ENCODE data around the gene ARID5A. TPM values are rescaled to one million over a fixed set of nuclear protein-coding genes. Genes with fewer than 3 reads are reported as not detected.

ARID5A gene
- total RNA-seq, 1 experiment from 2014 or later, result 11.9 TPM

DNA sequence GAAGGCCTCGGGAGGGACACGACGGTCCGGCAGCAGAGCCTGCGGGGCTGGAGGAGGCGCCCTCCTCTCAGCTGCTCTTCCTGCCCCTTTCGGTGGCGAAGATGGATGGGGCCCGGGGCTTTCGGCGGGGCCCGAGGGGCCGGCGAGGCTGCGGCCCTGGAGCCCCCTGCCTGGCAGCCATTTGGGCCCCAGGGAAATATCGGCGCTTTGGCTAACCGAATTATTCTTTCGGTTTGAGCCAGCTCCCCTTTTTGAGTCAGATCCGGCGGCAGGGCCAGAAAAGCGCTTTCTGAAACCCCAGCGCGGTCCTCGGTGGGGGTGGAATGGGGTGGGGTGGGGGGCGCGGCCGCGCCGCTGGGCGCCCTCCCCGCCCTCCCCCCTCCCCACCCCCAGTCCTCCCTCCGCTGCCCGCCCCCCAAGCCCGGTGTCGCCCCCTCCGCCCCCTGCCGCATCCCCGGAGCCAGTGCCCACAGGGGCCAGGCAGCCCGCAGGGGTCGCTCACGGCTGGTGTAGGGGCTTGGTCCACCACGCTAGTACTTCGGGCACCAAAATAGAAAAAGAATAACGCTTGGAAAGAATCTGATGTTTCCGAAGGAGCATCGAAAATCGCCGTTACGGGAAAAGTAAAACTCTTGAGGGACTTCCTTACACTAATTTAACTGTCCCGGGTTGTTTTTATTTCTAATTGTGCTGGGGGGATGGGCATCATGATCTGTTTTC is 9.1 kb upstream of the ARID5A start:
- DNase-seq (ENCODE audit: low read depth), result no peak

DNA sequence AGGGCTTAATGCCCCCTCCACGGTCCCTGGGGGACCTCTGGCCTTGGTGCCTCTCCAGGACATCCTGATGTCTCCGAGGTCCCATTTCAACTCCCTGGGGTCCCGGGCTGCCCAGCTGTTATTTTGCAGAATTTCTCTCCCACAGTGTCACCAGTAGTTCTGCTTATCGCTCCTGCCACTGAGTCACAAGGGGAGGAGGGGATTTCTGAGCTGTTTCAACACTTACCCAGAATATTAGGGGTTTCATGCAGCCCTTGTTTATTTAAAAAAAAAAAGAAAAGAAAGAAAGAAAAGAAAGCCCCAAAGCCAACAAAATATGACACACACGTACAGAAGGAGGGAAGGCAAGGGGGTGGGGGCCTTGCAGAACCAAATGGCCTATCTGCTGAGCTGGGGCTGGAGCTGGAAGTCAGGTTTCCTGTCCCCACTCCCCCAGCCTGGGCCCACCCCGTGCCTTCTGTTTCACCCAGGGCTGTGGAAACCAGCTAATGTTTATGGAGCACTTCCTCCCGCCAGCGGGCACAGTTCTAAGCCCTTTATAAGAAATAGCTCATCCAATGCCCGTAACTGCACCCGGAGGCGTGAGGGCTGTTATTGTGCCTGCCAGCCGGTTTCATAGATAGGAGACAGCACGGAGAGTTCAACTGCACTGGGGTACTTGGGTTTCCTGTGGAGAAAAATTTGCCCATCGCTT is 8.4 kb upstream of the ARID5A start:
- DNase-seq (ENCODE audit: low read depth), result peak; percentile 33

DNA sequence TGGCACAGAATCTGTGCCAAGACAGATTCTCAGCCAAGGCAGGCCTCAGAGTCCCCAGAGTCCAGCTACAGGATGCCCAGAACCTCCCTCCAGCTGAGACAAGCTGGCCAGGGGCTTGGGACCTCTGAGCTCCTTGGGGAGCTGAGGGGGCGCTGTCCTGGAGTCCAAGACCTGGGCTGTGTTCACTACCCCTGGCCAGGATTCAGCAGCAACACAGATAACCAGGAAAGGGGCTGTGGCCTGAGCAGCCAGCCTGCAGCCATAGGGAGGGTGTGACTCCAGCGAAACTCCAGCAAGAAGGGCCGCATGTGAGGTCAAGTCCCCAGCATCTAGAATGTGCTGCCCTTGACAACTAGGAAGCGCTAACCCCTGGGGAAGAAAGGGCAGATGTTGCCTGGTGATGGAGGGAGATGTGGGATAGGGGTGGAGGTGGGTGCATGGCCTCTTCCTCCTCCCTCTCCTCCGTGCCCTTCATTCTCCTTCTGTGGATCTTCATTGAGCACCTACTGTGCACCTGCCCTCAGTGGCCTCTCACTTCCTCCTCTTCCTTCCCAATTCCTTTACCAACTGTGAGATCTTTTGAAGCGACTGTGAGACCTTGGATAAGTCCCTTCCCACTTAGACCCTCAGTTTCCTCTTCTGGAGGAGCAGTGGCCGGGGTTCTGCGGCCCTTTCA is 7.7 kb upstream of the ARID5A start:
- no peak for DNase-seq (ENCODE audit: low read depth)

DNA sequence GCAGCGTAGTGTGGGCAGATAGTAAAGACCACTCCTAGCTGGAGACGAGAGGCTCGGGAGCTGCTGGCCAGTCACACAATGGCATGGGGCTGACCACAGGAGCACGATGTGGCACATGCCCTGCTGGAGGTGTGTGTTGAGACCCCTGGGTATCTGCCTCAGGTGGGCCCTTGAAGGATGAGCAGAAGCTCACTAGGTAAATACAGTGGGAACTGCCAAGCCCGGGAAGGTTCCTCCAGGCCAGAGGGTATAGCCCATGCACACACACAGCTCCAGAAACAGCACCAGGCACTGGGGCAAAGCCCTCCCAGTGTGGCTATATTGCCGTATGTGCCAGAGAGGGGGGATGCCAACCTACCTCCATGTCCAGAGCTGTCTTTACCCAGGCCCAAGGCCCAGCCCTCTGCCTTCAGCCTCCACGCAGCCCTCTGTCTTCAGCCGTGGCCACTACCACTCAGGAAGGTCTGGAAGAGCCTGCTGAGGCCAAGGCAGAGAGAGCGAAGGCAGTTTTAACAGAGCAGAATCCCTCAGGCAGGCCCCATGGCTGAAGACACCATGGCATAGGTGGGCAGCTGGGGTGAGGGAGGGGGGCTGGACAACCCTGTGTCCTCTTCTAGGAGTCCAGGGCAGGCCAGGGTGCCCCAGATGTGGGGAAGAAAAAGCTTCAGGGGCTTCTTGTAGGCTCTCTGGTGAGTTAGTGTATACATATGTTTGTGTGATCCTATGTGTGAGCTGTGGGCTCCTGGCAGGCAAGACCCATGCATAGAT is 7.0 kb upstream of the ARID5A start:
- DNase-seq (ENCODE audit: low read depth), result no peak

DNA sequence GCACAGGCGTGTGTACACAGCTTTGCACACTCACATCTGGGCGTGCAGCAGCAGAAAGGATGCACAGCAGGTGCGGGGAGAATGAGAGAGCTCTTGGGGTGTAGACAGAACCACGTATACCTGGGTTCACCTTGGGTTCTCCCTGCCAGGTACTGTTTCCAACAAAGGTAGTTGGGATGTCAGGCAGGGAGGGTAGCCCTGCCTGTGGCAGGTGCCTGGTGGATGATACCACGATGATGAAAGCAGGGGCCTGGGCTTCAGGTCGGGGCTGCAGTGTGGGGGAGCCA is 6.5 kb upstream of the ARID5A start:
- DNase-seq (ENCODE audit: low read depth), result no peak

DNA sequence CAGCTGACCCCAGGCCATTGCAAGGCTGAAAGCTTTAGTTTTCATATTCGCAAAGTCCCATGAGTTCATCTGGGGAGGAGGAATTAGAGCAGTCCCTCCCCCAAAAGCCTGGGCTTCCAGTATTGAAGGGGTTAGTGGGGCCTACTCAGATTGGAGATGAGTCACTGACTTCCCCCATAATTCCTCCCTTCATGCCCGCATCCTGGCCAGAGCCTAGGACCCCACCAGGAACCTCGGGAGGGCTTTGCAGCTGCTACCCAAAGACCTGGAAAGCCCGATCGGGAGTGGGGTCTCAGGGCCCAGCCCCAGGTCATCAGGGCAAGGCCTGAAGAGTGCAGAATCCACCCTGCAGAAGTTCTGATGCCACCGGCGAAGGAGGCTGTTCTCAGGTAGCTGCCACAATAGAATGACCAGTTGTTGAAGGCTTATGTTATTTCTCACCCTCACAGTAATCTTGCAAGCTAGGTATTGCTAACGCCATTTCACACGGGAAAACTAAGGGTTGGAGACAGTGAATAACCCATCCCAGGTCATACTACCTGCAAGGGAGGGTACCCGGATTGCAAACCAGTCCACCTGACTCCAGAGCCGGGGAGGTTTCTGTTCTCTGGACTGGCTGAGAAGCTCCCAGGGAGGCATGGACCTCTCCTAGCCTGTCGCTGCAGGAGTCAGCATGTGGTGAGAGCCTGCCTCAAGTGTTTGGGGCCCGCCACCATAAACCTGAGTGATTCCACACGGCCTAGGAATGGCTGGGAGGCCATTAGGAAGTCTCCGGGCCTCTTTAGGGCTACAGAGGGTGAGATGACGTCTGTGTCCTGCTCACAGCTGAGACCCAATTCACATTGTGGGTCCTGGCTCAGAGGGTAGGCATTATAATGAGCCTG is 5.8 kb upstream of the ARID5A start:
- no peak for DNase-seq (ENCODE audit: low read depth)

DNA sequence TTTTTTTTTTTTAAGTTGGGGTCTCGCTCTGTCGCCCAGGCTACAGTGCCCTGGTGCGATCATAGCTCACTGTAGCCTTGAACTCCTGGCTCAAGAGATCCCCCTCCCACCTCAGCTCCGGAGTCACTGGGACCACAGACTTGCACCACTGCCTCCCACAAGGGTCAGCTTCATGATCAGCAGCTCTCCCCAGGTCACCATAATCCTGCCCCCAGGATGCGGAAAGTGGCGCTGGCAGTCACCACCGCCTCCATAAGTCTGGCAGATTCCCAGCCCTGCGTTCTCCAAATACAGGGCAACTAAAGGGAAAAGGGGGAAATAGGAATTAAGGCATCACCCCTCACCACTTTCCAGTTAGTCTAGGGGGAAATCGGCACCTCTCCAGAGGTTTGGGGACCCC is 5.2 kb upstream of the ARID5A start:
- DNase-seq (ENCODE audit: low read depth), result no peak

DNA sequence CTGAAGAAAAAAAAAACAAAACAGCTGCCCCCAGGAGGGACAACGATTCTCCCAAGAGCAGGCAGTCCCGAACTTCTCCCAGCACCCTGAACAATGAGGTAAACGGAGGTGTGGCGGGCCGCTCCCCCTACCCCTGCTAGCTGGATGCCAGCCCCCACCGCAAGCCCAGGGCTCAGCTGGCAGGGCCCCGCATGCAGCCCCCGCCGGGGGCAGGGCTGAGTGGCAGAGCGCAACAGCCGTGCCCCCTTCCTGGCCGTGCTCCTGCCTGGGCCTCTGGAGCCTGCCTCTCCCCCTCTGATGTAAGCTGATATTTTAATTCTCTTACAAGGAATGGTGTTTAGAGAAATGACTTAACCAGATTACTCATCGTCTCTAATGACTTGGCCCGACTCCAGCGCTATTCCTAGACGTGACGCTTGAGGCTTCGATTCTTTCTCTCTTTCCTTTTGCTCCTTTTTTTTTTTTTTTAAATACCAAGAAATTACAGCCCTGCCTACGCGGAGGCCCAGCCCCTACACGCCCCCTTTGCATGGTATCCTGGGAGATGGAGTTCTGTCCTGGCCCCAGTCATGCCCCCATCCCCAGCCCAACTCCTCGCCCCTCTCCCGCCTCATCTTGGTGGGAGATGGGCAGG is 4.6 kb upstream of the ARID5A start:
- peak; percentile 99 for DNase-seq (ENCODE audit: low read depth)

DNA sequence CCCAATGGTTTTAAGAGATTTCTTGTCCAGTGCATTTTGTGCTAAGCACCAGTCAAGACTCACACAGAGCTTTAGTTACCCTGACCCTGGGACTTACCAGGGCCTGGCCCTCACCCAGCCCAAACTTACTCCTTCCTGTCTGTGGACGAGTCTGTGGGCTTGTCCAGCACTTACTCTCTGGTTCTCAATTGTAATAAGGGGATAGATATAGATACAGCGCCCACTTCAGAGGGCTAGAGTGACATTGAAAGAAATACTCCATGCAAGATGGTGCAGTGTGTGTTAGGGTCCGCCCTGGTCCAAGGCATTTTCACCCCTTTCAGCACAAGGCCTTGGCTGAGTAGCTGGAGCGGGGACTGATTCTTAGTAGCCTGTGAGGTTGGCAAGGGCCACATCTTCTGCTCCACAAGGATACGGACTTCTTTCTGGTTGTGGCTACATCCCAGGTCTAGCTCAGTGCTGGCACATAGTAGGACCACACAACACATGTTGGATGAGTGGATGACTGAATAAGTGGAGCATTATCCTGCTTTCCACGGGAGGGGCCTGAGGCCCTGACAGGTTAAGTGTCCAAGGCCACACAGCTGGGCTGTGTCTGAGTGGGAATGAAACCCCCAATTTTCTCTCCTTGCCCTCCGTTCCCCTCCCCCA is 3.8 kb upstream of the ARID5A start:
- no peak for DNase-seq (ENCODE audit: low read depth)

DNA sequence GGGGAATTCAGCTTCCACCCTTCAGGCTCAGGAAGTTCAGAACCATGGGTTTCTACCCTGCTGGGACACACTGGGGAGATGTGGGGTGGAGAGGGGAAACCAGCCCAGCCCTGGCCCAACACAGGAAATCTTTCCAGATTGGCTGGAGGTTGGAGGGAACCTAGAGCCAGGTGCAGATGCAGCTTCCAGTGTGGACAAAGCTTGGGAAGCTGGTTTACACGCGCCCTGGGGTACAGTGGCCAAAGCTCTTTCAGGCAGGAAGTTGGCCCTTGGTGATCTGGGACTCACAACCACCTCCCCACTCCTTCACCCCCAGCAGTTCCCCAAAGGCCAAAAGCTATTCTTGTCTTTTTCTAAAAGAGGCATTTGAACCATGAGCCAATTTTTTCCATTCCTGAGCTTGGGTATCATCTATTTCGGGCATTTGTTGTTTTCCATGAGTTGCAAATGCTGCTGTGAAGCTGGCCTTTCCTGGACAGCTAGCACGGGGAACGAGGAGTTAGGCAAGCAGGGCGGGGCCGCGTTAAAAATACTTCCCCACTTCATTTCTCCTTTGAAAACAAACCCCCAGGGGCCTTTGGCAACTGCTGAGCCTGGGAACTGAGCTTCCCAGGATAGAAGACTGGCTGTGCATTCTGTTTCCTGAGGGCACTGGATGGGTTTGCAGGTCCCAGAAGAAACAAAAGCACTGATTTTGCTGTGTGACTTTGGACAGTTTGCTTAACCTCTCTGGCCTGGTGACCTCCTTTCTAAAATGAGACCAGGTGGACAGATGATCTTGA is 3.1 kb upstream of the ARID5A start:
- peak; percentile 72 for DNase-seq (ENCODE audit: low read depth)

DNA sequence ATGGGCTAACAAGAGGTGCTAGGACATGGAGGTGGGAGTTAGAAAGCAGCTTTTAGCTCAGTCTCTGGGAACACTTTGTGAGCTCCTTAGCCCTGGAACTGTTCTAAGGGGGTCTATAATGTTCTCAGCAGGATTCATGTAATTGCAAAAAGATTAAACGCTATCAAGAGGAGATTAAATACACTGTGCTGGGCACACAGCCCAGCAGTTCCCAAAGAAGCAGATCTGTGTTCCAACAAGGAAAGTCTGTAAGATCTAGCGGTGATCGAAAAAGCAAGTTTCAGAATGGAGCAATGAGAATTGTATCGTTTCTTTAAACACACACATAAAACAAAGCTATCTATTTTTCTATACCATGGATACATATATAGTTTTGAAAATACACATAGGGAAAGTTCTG is 2.4 kb upstream of the ARID5A start:
- DNase-seq (ENCODE audit: low read depth), result no peak

DNA sequence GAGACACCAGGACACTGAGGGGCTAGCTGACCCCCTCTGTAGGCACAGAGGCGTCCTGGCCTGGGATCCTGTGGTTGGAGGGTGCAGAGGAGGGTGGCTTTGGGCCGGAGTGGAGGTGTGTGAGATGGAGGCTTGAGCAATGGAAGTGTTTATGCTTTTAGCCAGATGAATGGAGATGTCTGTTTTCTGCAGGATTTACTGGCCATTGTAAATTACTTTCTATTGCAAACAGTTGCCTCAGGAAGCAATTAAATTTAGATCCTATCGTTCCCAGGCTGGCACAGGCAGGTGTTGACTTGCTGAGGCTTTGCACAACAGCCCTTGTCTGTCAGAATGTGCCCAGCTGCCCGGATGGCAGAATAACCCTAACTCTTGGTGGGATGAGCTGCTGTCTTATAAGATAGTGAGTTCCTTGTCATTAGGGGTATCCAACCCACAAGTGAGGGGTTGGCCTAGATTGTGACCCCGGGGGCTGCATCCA is 1.8 kb upstream of the ARID5A start:
- no peak for DNase-seq (ENCODE audit: low read depth)

DNA sequence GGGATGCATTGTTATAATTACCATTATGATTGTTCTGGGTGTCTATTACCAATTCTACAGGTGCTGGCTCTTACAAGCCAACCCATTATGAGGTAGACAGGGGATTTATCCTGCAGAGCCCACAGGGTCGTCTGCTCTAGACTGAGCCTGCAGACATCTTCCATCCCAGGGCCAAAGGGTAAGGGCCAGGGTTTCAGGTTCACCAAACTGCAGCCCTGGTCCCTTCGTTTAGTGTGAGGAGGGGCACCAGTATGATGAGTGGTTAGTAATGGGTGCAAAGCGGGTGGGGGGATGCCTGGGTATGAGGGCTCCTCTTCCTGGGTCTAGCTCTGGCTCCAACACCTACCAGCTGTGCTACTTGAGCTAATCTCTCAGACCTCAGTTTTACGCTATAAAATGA is 1.2 kb upstream of the ARID5A start:
- no peak for DNase-seq (ENCODE audit: low read depth)

DNA sequence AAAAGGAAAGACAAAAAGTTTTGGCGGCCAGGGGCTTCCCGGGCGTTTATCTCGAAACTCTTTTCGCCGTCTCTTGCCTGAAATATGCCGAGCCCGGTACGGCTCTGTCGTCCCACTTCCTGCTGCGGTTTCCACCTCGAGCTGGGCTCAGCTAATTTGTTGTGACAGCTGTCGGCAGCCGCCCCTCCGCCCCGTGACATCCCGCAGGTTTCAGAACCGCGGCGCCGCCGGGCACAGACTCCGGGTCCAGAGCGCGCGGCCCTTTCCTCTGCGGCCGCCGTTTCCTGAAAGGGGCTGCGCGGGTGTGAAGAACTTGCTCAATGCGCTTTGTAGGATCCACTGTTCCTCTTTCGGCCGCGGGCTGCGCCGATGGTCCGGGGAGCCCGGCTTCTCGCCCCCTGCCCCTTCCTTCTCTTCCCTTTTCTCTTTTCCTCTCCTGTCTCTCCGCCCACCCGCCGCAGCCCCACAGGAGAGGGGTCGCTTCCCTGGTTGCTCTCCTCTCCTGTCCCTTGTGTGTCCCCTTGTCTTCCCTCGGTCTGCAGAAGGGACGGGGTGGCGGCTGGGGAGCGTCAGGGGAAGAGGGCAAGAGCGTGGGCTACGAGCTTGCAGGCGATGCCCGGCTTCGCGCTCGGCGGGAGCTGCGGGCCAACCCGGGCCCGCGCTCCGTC is 648 bp downstream of the ARID5A start:
- peak; percentile 70 for DNase-seq (ENCODE audit: low read depth)

DNA sequence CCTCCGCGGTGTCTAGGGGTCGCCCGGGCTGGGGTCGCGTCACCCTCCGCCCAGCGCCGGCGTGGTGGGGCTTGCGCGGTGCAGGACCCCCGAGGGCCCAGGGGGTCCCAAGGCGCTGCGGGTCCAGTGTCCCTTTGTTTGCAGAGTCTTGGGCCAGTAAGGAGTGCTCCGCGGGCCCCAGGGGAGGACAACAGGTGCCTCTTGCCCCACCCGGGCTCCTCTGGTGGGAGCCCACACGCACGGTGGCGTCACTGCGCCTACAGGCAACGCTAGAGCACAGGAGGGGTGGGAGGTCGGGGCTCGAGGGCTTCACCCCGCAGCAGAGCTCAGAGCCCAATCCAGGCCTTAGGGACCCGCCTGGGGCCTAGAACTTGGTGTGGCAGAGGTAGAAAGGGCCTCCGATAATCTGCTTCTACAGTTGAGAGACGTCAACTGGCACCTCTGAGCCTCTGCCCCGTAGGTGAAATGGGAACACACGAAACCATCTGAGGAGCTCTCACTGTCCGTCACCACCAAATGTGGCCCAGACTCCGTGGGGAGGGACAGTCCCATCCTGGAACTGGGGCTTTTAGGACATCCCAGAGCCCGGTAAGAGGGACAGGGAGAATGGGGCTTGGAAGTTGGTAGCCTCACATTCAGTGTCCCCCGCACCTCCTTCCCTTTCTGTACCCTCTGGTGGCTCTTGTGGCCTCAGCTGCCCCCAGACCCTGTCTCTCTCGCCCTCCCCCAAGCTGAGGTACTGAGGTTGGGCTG is 1.4 kb downstream of the ARID5A start:
- no peak for DNase-seq (ENCODE audit: low read depth)

DNA sequence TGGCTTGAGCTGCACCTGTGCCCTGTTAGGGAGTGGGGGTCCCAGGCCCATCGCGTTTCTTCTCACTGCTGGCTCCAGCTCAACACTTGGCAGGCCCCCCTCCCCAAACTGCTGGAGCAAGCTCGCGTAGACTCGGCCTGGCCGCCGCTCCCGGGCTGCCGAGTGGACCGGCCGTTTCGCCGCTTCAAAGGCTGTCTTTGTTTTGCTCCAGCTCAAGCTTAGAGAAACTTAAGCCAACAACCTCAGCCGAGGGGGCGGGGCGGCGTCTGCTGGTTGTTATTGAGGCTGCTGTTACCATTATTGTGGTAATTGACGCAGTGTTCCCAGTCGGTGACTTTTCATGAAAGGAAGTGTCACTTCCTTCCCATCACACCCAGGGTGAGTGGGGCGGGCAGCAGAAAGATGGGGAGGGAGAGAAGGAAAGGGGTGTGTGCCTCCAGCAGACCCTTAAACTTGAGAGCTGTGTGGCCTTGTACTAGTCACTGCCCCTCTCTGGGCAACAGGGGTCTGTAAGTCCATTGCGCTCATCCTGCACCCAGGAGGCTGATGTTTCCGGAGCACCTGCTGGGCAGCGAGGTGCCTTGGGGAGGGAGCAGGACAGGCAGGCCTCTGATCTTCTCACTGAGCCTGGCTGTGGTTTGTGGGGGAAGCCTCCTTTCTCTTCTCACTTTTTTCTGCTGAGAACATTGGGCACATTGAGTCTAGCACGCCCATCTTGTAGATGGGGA is 2.1 kb downstream of the ARID5A start:
- no peak for DNase-seq (ENCODE audit: low read depth)

DNA sequence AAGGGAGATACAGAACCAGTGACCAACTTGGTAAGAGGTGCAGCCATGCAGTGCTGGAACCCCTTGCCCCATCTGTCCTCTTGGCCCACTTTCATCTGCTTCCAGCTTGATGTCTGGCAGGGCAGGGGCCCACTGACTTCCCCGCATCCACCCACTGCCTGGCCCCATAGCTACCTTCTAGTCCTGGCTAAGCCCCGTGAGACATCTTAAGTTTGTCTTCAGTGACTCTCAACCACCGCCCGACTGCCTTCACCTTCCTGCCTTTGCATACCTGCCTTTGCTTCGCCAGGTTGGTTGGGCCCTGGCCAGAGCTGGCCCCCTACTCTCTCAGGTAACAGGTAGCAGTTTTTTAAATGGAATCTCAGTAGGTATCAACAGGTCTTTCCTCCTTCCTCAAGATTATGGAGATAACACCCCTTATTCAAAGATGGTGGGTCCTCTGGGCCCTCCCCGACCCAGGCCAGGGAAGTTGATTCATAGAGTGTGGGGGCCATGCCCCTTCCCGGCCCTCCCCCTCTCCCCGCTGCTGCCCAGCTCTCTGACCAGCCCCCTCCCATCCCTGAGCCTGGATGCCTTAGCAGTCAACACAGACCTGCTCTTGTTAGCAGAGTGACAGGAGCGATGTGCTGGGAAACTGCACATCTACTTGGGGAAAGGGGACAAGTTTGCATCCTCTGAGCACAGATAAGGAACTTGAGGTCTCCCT is 2.8 kb downstream of the ARID5A start:
- DNase-seq (ENCODE audit: low read depth), result no peak
